OCI-LY3 (cell line): ENCODE results near the gene RTCA.
"Not testable (repeated sequence)": the region's sequence is repeated elsewhere in the genome, so short reads cannot be mapped to it uniquely, and the experiment has no call there.

ENCODE experiments used
- H2AFZ ChIP-seq: fragments of 200-600, 300-600 bp; shearing (Covaris generic); 2 replicates; pipeline ENCODE4 v1.6.0; 2014; ENCODE audit warnings: antibody characterized with exemption, low read depth, low read length
- H3K27ac ChIP-seq: fragments of 200-600, 300-600 bp; sonication (generic); 2 replicates; pipeline ENCODE4 v1.5.1; 2014; ENCODE audit warnings: mild to moderate bottlenecking, low read length, moderate library complexity, mixed read lengths
- H3K27me3 ChIP-seq: fragments of 200-600, 300-600 bp; sonication (generic); 2 replicates; pipeline ENCODE4 v1.6.1; 2014; ENCODE audit warnings: low read depth, low read length, mixed read lengths
- H3K36me3 ChIP-seq: fragments of 200-600, 300-600 bp; sonication (generic); replicated peaks from 2 replicates; pipeline ENCODE3; 2014; ENCODE audit warnings: low read depth, low read length, mixed read lengths
- H3K4me1 ChIP-seq: fragments of 300-600, 200-600 bp; sonication (generic); 2 replicates; pipeline ENCODE4 v1.6.1; 2014; ENCODE audit warnings: low read length, mixed read lengths
- H3K4me2 ChIP-seq: fragments of 200-600, 300-600 bp; sonication (generic); 2 replicates; pipeline ENCODE4 v1.6.1; 2014; ENCODE audit warnings: low read length, mixed read lengths
- H3K4me3 ChIP-seq: fragments of 300-600, 200-600 bp; sonication (generic); 2 replicates; pipeline ENCODE4 v1.5.1; 2014; ENCODE audit warnings: antibody characterized with exemption, mild to moderate bottlenecking, low read length, moderate library complexity
- H3K79me2 ChIP-seq: fragments of 300-600, 200-600 bp; shearing (Covaris generic); 2 replicates; pipeline ENCODE4 v1.6.1; 2014; ENCODE audit warnings: mild to moderate bottlenecking, low read length, mixed read lengths
- H3K9ac ChIP-seq: fragments of 300-600, 200-600 bp; shearing (Covaris generic); 2 replicates; pipeline ENCODE4 v1.6.0; 2014; ENCODE audit warnings: mild to moderate bottlenecking, low read length, moderate library complexity
- H3K9me3 ChIP-seq: fragments of 200-600, 300-600 bp; shearing (Covaris generic); 2 replicates; pipeline ENCODE4 v1.6.1; 2014; ENCODE audit warnings: low read length, mixed read lengths; ENCODE audit not compliant: insufficient read depth
- H4K20me1 ChIP-seq: fragments of 200-600, 300-600 bp; sonication (generic); 2 replicates; pipeline ENCODE4 v1.6.1; 2016; ENCODE audit warnings: low read length, mixed read lengths; ENCODE audit not compliant: insufficient read depth
- EZH2phosphoT487 ChIP-seq: fragments of 200-600 bp; shearing (Covaris generic); IDR thresholded peaks from 2 replicates; pipeline ENCODE4 v1.6.1; 2018; ENCODE audit warnings: antibody characterized with exemption, mixed run types, low read depth
- TF ChIP-seq, protein P1 (sequence below): fragments of 200-600, 300-600 bp; sonication (generic); IDR thresholded peaks from 2 replicates; pipeline ENCODE4 v1.5.1; 2014; ENCODE audit warnings: antibody characterized with exemption, low read length, low read depth

Gene RTCA

GRCh38 chr1:100261686-100262085 lies 4.3 kb upstream of the RTCA start:
- H3K9me3 ChIP-seq = no peaks in the 10 kb centered on the region
- H3K9ac ChIP-seq = no peak overlapping the region
- no peak overlapping the region for H2AFZ ChIP-seq
- no peaks in the 10 kb centered on the region for H3K4me1 ChIP-seq
- no peak overlapping the region for H3K27ac ChIP-seq
- H3K4me2 ChIP-seq = no peak overlapping the region
- H3K27me3 ChIP-seq = no peaks in the 10 kb centered on the region
- H3K4me3 ChIP-seq = no peak overlapping the region
- H3K79me2 ChIP-seq = peaks cover 7% of the 10 kb centered on the region
- H3K36me3 ChIP-seq = no peaks in the 10 kb centered on the region
- H4K20me1 ChIP-seq = no peaks in the 10 kb centered on the region
- TF ChIP-seq, protein P1, sequence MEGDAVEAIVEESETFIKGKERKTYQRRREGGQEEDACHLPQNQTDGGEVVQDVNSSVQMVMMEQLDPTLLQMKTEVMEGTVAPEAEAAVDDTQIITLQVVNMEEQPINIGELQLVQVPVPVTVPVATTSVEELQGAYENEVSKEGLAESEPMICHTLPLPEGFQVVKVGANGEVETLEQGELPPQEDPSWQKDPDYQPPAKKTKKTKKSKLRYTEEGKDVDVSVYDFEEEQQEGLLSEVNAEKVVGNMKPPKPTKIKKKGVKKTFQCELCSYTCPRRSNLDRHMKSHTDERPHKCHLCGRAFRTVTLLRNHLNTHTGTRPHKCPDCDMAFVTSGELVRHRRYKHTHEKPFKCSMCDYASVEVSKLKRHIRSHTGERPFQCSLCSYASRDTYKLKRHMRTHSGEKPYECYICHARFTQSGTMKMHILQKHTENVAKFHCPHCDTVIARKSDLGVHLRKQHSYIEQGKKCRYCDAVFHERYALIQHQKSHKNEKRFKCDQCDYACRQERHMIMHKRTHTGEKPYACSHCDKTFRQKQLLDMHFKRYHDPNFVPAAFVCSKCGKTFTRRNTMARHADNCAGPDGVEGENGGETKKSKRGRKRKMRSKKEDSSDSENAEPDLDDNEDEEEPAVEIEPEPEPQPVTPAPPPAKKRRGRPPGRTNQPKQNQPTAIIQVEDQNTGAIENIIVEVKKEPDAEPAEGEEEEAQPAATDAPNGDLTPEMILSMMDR = no peak
- TF ChIP-seq EZH2phosphoT487 = no peak

DNA sequence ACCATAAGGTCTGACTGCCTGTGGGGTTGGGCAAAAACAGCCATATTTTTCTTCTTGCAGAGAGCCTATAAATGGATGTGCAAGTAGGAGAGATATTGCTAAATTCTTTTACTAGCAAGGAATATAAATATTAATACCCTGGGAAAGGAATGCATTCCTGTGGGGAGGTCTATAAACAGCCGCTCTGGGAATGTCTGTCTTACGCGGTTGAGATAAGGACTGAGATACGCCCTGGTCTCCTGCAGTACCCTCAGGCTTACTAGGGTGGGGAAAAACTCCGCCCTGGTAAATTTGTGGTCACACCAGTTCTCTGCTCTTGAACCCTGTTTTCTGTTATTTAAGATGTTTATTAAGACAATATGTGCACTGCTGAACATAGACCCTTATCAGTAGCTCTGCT lies 1.9 kb upstream of the RTCA start:
- not testable (repeated sequence) for H3K4me1 ChIP-seq, H3K4me3 ChIP-seq, H3K27ac ChIP-seq, H4K20me1 ChIP-seq, H3K27me3 ChIP-seq, H3K9me3 ChIP-seq, H3K9ac ChIP-seq, H2AFZ ChIP-seq, H3K4me2 ChIP-seq
- peaks cover 24% of the 10 kb centered on the region for H3K79me2 ChIP-seq
- peaks cover 10% of the 10 kb centered on the region for H3K36me3 ChIP-seq

DNA sequence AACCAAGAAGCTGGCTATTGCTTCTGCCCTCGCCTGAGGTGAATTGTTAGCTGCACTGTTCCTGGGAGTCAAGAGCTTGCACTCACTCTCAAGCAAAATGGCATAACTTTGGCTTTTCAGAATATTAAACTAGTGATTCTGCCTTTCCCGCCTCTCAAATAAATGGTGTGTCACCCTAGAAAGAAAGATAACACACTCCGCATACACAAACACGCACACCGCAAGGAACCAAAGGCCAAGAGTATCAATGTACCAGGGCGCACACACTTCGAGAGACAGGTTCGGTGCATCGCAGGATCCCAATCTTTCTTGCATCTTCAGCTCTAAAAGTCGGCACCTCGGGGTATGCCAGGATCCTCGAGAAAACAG lies 470 bp upstream of the RTCA start:
- Histone ChIP-seq H3K9me3 (no peaks in the 10 kb centered on the region), H3K9ac (peak overlapping the region; percentile 98), H3K4me3 (peak overlapping the region; percentile 97), H3K27ac (0 out of 2 replicates have a peak overlapping the region, but pooled peaks have one; percentile 3), H3K4me1 (peaks cover 6% of the 10 kb centered on the region), H2AFZ (peak overlapping the region; percentile 83), H3K4me2 (peak overlapping the region; percentile 71), H3K27me3 (no peaks in the 10 kb centered on the region), H4K20me1 (no peaks in the 10 kb centered on the region), H3K36me3 (peaks cover 13% of the 10 kb centered on the region), H3K79me2 (peaks cover 24% of the 10 kb centered on the region)
- TF ChIP-seq, protein P1 = no peak
- TF ChIP-seq EZH2phosphoT487 = no peak

- peaks cover 6% of the 10 kb centered on the region for H3K4me1 ChIP-seq
- no peak for TF ChIP-seq EZH2phosphoT487
- TF ChIP-seq, protein P1 = no peak
- H4K20me1 ChIP-seq = no peaks in the 10 kb centered on the region
- H3K4me2 ChIP-seq = peak overlapping the region; percentile 84
- H3K9me3 ChIP-seq = no peaks in the 10 kb centered on the region
- peaks cover 16% of the 10 kb centered on the region for H3K36me3 ChIP-seq
- H3K27me3 ChIP-seq = no peaks in the 10 kb centered on the region
- H3K9ac ChIP-seq = peak overlapping the region; percentile 98
- H3K27ac ChIP-seq = peak overlapping the region; percentile 73
- H3K79me2 ChIP-seq = peaks cover 24% of the 10 kb centered on the region
- H2AFZ ChIP-seq = no peak overlapping the region
- H3K4me3 ChIP-seq = peak overlapping the region; percentile 97
Measured at GRCh38 chr1:100266741-100267140, 725 bp downstream of the RTCA start.

GRCh38 chr1:100267284-100267683 lies 1.3 kb downstream of the RTCA start:
- TF ChIP-seq, protein P1 = no peak
- TF ChIP-seq EZH2phosphoT487 = no peak
- Histone ChIP-seq H2AFZ (no peak overlapping the region), H3K9me3 (no peaks in the 10 kb centered on the region), H3K9ac (peak overlapping the region; percentile 98; the same call in 1 of the 2 replicates), H4K20me1 (no peaks in the 10 kb centered on the region), H3K27ac (no peak overlapping the region), H3K4me3 (peak overlapping the region; percentile 97), H3K4me2 (peak overlapping the region; percentile 84), H3K79me2 (peaks cover 24% of the 10 kb centered on the region), H3K4me1 (peaks cover 6% of the 10 kb centered on the region), H3K36me3 (peaks cover 20% of the 10 kb centered on the region), H3K27me3 (no peaks in the 10 kb centered on the region)
